Skeletal muscle cell (primary cell): ENCODE results near the gene PRCP.
A peak's percentile ranks its signal among the peaks of the same experiment; 100 is the strongest.

Source experiments
- DNase-seq: peaks from one replicate; pipeline ENCODE4 v3.0.0-alpha.2; 2010; ENCODE audit warnings: low read depth
- H3K4me3 ChIP-seq: 2 replicates; pipeline ENCODE4 v1.5.1; 2011; ENCODE audit warnings: low read depth, mild to moderate bottlenecking, control low read depth, low read length, moderate library complexity

The PRCP gene

DNA sequence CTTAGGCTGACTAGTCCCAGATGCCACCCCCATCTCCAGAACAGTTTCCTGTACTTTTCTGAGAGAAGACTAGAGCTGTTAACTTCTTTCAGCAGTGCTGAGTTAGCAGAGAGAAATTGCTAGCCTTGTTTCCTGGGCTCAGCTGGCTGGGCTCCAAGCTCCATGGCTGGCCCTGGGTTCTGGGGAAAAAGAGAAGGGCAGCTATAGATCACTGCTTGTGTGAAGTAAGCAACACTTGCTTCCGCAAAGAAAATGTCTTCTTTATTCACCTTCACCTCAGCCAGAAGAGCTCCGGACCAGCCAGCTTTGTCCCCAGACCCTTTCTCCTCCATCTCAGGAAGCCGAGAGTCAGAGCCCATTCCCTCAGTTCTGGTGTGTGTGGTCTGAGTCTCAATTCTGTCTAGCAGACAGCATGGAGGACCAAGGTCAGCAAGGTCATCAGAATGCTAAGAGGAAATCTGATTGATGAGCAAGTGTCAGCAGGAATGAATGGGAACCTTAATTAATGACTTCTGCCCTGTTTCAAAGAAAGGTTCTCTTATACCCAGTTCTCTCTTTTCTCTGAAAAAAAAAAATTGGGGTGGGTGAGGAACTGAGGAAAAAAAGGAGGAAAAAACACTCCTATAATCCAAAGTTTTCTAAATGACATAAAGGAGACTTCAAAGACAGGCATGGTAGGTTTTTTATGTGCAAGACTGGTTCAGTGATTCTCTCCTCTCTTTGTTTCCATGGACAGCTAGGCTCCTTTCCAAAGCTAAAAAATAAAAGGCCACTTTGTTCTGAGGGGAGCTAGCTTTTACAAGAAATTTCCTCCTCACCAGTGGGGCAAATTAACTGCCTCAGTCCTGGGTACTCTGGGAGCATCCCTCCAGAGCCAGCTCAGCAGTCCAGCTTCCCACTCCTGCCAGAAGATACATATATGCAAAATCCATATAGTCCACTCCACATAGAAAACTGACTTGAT, 103.0 kb downstream of the PRCP start:
- DNase-seq = no peak

DNA sequence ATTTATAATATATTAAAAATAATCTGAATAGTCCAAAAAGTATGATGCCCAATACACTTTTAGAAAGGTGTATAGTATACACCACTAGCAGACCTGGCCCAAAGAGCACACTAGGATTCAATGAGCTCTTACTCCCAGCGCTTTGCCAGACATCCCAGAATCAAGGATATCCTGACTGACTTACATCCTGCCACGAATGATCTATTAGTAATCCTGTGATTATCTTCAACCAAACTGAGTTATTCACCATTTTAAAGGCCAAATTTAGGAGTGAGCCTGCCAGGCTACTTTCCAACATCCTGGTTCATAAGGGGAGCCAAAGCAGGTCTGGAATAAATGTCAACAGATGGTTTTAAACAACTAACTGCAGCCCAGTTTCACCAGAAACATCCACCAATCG, 105.7 kb downstream of the PRCP start:
- H3K4me3 ChIP-seq = no peak overlapping the region
- no peak for DNase-seq

More for the DNA sequence above, 103.0 kb downstream of the PRCP start:
- H3K4me3 ChIP-seq = no peak overlapping the region

DNA sequence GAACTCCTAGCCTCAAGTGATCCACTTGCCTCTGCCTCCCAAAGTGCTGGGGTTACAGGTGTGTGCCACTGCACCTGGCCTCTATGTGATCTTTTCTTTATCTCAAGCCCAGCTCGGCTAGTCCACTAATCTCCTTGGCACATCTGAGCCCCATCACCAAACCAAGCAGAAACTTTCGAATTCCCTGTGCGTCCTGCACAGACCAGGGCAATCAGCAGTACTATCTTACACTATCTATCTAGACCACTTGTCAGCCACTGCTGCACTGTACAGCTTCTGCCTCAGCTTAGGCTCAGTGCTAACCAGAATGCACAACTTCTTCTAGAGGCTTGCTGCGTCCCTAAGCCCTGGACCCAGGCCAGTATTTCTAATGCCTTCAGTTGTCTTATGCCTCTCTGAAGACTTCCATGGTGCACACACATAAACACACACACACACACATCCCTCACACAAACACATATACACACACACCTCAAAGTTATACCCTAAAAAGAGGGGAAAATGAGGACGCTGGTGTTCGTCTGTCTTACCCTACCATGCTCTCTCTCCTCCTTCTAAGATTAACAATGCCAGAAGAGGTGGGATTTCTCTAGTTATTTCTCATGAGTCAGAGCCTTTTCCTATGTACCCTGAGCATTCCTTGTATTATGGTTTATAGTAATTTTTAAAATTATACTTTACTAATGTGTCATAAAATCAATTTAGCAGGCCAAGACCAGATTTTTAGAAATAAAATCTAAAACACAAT, 107.2 kb downstream of the PRCP start:
- H3K4me3 ChIP-seq = no peak overlapping the region
- no peak for DNase-seq

DNA sequence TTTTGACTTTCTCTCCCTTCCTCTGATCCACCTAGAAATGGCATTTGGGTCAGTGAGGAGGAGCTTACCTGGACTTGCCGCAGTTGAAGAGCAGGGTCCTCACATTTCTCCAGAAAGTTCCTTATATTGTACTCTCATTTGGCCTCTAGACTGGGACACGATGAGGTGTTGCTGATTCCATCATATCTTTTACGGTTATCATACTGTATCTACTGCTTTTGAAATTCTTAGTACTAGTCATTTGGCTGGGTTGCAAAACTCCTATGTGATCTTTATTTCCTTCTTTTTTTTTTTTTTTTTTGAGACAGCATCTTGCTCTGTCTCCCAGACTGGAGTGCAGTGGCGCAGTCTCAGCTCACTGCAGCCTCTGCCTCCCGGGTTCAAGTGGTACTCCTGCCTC, 107.9 kb downstream of the PRCP start:
- H3K4me3 ChIP-seq = no peak overlapping the region
- DNase-seq = no peak

DNA sequence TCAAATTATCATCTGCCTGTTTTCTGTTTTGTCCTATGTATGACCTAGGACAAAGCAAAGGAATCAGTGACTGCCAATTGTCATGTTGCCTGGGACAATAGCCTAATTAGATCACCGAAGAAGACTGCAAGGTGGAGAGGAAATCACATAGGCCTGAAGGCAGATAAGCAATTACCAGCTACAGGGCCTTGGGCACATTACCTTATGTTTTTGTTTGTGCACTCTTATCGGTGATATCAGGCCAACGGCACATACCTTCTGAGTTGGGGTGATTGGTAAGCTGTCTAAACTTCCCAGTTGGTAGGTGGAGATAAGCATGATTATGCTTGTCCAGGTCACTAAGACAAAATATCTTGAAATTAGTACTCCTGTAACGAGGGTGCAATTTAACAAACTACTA, 108.5 kb downstream of the PRCP start:
- no peak overlapping the region for H3K4me3 ChIP-seq

DNA sequence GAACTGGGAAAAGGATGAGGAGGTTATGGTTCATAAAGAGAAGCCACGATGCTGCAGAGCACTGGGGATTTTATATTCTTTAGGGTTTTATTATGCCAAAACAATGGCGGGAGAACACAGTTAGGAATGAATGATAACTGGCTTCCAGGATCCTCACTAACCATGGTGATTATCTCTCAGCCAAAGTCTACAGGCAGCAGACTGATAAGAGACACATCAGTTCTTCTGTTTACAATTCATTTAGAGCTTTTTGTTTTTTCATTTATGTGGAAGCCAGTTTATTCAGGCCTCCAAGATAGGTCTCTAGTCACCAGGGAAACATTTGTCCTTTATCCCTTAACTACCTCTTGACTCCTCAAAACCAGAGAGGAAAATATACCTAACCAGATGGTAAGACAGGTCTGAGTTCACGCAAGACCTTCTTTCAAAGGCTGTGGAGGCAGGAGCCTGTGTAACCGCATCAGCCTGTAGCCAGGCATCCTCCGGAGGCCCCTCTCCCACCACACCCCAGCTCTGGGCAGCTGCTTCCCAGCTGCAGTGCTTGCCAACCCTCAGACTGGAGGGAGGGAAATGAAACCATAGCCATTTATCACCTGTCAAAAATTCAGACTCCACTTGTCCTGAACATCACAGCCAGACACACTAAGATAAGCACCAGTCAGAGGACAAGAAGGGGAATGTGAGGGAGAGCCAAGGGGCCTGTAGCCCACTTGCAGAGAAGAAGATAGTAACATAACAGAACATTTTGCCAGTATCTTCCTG, 109.3 kb downstream of the PRCP start:
- no peak overlapping the region for H3K4me3 ChIP-seq
- DNase-seq = peak; percentile 4

More for the DNA sequence above, 108.5 kb downstream of the PRCP start:
- DNase-seq = no peak

DNA sequence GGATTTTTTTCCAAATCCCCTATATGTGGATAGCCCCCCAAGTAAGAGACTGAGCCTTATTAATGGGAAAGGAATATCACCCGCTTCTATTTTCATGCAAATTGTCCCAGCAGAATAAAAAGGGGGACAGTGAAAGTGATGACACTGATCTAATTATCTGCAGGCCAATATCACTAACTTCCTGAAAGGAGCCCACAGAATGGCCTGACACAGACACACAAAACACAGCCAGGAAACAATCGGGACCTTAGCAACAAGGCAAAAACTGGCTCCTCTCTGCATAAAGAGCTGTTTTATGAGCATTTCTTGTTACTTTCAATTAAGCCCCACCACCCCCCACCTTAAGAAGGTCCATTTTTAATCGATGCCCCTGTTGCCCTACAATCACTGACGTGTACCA, 112.2 kb downstream of the PRCP start:
- no peak for DNase-seq
- no peak overlapping the region for H3K4me3 ChIP-seq

GRCh38 chr11:82786836-82787235, 113.4 kb downstream of the PRCP start:
- H3K4me3 ChIP-seq = no peak overlapping the region
- no peak for DNase-seq

GRCh38 chr11:82786001-82786400, 114.2 kb downstream of the PRCP start:
- DNase-seq = no peak

DNA sequence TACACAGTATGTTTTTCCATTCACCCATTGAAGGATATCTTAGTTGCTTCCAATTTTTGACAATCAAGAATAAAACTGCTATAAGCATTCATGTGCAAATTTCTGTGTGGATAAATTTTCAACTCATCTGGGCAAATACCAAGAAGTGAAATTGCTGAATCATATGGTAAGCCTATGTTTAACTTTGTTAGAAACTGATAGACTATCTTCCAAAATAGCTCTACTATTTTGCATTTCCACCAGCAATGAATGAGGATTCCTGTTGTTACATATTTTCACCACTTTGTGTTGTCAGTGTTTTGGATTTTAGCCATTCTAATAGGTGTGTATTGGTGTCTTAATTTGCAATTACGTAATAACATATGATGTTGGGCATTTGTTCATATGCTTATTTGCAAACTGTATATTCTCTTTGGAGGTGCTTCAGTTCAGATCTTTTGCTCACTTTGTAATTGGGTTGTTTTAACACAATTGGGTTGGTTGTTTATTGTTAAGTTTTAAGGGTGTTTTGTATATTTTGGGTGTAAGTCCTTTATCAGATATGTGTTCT, 117.3 kb downstream of the PRCP start:
- DNase-seq = no peak
- no peak overlapping the region for H3K4me3 ChIP-seq

More at GRCh38 chr11:82786001-82786400, 114.2 kb downstream of the PRCP start:
- H3K4me3 ChIP-seq = no peak overlapping the region

DNA sequence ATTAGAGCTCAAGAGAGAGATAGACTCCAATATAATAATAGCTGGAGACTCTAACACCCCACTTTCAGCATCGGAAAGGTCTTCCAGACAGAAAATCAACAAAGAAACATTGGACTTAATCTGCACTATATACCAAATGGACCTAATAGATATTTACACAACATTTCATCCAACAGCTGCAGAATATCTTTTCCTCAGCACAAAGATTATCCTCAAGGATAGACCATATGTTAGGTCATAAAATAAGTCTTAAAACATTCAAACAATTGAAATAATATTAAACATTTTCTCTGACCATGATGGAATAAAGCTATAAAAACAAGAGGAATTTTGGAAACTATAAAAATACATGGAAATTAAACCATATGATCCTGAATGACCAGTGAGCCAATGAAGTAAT, 121.5 kb downstream of the PRCP start:
- H3K4me3 ChIP-seq = no peak overlapping the region
- DNase-seq = no peak

DNA sequence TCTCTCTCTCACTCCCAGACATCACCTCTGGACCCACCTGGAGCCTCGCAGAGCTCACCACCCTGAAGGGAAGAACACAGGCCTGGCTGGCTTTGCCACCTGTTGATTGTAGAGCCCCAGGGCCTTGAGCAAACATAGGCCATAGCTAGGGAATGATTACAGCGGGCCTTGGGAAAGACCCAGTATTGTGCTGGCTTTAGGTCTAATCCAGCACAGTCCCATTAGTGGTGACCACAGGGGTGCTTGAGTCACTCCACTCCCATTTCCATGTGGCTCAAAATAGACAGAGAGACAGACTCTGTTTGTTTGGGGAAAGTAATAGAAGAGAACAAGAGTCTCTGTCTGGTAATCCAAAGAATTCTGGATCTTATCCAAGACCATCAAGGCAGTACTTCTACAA, 123.9 kb downstream of the PRCP start:
- DNase-seq = no peak
- H3K4me3 ChIP-seq = no peak overlapping the region

DNA sequence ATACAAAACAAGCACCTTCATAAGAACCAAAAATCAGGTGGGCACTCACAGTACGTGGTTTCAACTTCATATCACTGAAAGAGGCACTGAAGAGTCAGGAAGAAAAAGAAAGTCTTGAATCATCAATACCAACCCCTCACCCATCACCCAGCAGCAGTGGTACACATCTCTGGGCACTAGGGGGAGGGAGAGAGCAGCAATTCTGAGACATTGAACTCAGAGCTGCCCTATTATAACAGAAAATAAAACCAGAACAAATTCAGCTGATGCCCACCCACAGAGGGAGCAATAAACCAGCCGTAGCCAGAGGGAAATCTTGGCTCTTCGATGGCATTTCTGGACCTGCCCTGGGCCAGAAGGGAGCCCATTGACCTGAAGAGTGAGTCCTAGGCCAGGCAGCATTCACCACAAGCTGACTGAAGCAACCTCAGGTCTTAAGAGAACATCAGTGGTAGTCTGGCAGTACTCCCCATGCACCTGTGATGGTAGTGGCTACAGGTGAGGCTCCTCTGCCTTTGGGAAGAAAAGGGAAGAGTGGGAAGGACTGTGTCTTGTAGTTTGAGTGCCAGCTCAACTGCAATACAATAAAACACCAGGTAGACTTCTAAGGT, 124.4 kb downstream of the PRCP start:
- H3K4me3 ChIP-seq = no peak overlapping the region
- DNase-seq = no peak

GRCh38 chr11:82775218-82775617, 125.0 kb downstream of the PRCP start:
- DNase-seq = no peak
- no peak overlapping the region for H3K4me3 ChIP-seq
